Heart left ventricle (tissue), 13 donors: Measurements from ENCODE around the gene ARL11.

ENCODE experiments used
- POLR2A ChIP-seq, 2 donors: fragments of 450-650 bp; IDR thresholded peaks; one replicate each; pipeline ENCODE4 v1.6.1; 2017; ENCODE audit warnings: antibody characterized with exemption in 2 of 2, mild to moderate bottlenecking in 2 of 2, moderate library complexity in 2 of 2
- TF ChIP-seq, protein P1 (sequence below), 12 donors: fragments of 200-600 bp; sonication (generic) in 4 of 12; IDR thresholded peaks; one replicate each; pipeline versions ENCODE4 v1.5.0 to v1.8.0; 2018 to 2022; ENCODE audit warnings: antibody characterized with exemption in 12 of 12, mild to moderate bottlenecking in 5 of 12
- donor health status: ischemic (EF 13 %, LVEDD 7.1; RV severe dilation, severe dysfunction).
- donor health status: DM: no; HTN: yes; CAD: no.
- donor health status: DM: no; HTN: no; CAD: no.
- donor health status: ischemic (EF 25% LVEDD 6.9; RV normal size, moderate dysfunction).
- donor health status: ischemic (EF 25% LVEDD 5.7; RV mildly dilated, moderate dysfunction).
- donor health status: ischemic (EF 35%, LVEDD 5.7; RV mildly dilated, moderate dysfunction).
- donor health status: nonischemic (EF 11% LVEDD 7.7; RV severe dilation, severe dysfunction).
- donor health status: DM: yes; HTN: yes; CAD: no.
- donor health status: PGD.
- donor health status: ischemic (EF 29% LVEDD 5.4; RV normal size, mild dysfunction).
- donor health status: nonischemic (EF 23%, LVEDD 6.1; RV moderate dilation, normal function).

DNA sequence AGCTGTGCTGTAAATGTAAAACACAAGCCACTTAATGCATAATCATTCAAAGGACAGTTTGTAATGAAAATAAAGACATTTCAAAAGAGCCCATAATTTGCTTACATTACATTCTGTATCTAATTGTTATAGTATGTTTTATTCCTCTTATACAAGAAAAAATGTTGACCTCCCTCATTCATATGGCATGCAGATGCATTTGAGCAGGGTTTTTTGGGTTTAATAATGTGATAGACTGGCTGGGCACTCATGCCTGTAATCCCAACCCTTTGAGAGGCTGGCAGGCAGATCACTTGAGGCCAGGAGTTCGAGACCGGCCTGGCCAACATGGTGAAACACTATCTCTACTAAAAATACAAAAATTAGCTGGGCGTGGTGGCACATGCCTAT, 11.6 kb upstream of the ARL11 start:
- no peak for TF ChIP-seq POLR2A (IDR thresholded peaks at IDR 0.05)
- TF ChIP-seq, protein P1, sequence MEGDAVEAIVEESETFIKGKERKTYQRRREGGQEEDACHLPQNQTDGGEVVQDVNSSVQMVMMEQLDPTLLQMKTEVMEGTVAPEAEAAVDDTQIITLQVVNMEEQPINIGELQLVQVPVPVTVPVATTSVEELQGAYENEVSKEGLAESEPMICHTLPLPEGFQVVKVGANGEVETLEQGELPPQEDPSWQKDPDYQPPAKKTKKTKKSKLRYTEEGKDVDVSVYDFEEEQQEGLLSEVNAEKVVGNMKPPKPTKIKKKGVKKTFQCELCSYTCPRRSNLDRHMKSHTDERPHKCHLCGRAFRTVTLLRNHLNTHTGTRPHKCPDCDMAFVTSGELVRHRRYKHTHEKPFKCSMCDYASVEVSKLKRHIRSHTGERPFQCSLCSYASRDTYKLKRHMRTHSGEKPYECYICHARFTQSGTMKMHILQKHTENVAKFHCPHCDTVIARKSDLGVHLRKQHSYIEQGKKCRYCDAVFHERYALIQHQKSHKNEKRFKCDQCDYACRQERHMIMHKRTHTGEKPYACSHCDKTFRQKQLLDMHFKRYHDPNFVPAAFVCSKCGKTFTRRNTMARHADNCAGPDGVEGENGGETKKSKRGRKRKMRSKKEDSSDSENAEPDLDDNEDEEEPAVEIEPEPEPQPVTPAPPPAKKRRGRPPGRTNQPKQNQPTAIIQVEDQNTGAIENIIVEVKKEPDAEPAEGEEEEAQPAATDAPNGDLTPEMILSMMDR (IDR thresholded peaks at IDR 0.05), result no peak
